Mesenchymal stem cell (in vitro differentiated cells and primary cell): ENCODE data around the gene ST7. TPM values are rescaled to one million over a fixed set of nuclear protein-coding genes. Genes with fewer than 3 reads are reported as not detected.

Experiments used
- DNase-seq: peaks from one replicate; pipeline ENCODE4 v3.0.0-alpha.2; 2013
- H2AFZ ChIP-seq: one replicate; pipeline ENCODE4 v1.6.1; 2013; ENCODE audit warnings: low read depth, mild to moderate bottlenecking, control low read depth, inconsistent platforms, low read length, moderate library complexity
- H2AK5ac ChIP-seq: 2 replicates; pipeline ENCODE4 v1.6.1; 2013; ENCODE audit warnings: low read length, moderate library complexity, mild to moderate bottlenecking, inconsistent platforms; ENCODE audit not compliant: severe bottlenecking
- H2BK120ac ChIP-seq: one replicate; pipeline ENCODE4 v1.6.1; 2013; ENCODE audit warnings: low read depth, mild to moderate bottlenecking, inconsistent platforms, low read length, moderate library complexity
- H2BK12ac ChIP-seq, 2 experiments: one replicate each; pipeline ENCODE4 v1.6.1; 2013; ENCODE audit warnings: inconsistent platforms in 2 of 2, low read length in 2 of 2, mild to moderate bottlenecking in 2 of 2, moderate library complexity in 2 of 2, control low read depth in 1 of 2
- H2BK15ac ChIP-seq: one replicate; pipeline ENCODE4 v1.6.1; 2013; ENCODE audit warnings: mild to moderate bottlenecking, low read depth, inconsistent platforms; ENCODE audit not compliant: poor library complexity, severe bottlenecking
- H2BK5ac ChIP-seq: 2 replicates; pipeline ENCODE4 v1.6.1; 2013; ENCODE audit warnings: low read depth, mild to moderate bottlenecking, low read length, control low read depth, inconsistent platforms; ENCODE audit not compliant: poor library complexity, severe bottlenecking
- H3K14ac ChIP-seq, 2 experiments: one replicate each; pipeline ENCODE4 v1.6.1; 2013; ENCODE audit warnings: inconsistent platforms in 2 of 2, low read length in 2 of 2, control low read depth in 1 of 2, mild to moderate bottlenecking in 1 of 2, moderate library complexity in 1 of 2
- H3K18ac ChIP-seq, 2 experiments: one replicate each; pipeline ENCODE4 v1.6.1; 2013; ENCODE audit warnings: inconsistent platforms in 2 of 2, low read length in 2 of 2, control low read depth in 1 of 2, low read depth in 1 of 2, mild to moderate bottlenecking in 1 of 2
- H3K23ac ChIP-seq, 2 experiments: one replicate each; pipeline ENCODE4 v1.6.1; 2013; ENCODE audit warnings: inconsistent platforms in 2 of 2, low read length in 2 of 2, mild to moderate bottlenecking in 2 of 2, moderate library complexity in 2 of 2, control low read depth in 1 of 2
- H3K27ac ChIP-seq: 2 replicates; pipeline ENCODE4 v1.5.1; 2013; ENCODE audit warnings: mild to moderate bottlenecking, moderate library complexity, low read length, control low read depth, inconsistent platforms; ENCODE audit not compliant: poor library complexity, severe bottlenecking
- H3K27me3 ChIP-seq, 2 experiments: 2 replicates each; pipeline versions ENCODE4 v1.6.1 to v1.7.0; 2013; ENCODE audit warnings: low read length in 2 of 2, mild to moderate bottlenecking in 2 of 2, moderate library complexity in 2 of 2, control low read depth in 1 of 2, inconsistent platforms in 1 of 2; ENCODE audit not compliant: control insufficient read depth in 1 of 2, insufficient read depth in 1 of 2
- H3K36me3 ChIP-seq, 2 experiments: 2 replicates each; pipeline versions ENCODE4 v1.6.1 to v1.7.0; 2013; ENCODE audit warnings: low read length in 2 of 2, control low read depth in 1 of 2, inconsistent platforms in 1 of 2, low read depth in 1 of 2, mild to moderate bottlenecking in 1 of 2; ENCODE audit not compliant: insufficient read depth in 2 of 2, control insufficient read depth in 1 of 2
- H3K4ac ChIP-seq, 2 experiments: one replicate each; pipeline ENCODE4 v1.6.1; 2013; ENCODE audit warnings: inconsistent platforms in 2 of 2, low read length in 2 of 2, mild to moderate bottlenecking in 2 of 2, moderate library complexity in 2 of 2, control low read depth in 1 of 2, low read depth in 1 of 2
- H3K4me1 ChIP-seq: 2 replicates; pipeline ENCODE4 v1.6.1; 2013; ENCODE audit warnings: low read depth, low read length, control low read depth; ENCODE audit not compliant: control insufficient read depth, insufficient read depth
- H3K4me2 ChIP-seq: 2 replicates; pipeline ENCODE4 v1.6.1; 2013; ENCODE audit warnings: low read length, mild to moderate bottlenecking, inconsistent platforms; ENCODE audit not compliant: poor library complexity, severe bottlenecking
- H3K4me3 ChIP-seq, 2 experiments: 2 replicates each; pipeline versions ENCODE4 v1.5.1 to v1.7.0; 2013; ENCODE audit warnings: low read length in 2 of 2, mild to moderate bottlenecking in 2 of 2, control low read depth in 1 of 2, low read depth in 1 of 2; ENCODE audit not compliant: insufficient read depth in 1 of 2
- H3K79me1 ChIP-seq: replicated peaks from 2 replicates; pipeline ENCODE4 v1.6.1; 2013; ENCODE audit warnings: mild to moderate bottlenecking, control low read depth, low read length, inconsistent platforms; ENCODE audit not compliant: poor library complexity, severe bottlenecking
- H3K9ac ChIP-seq: 2 replicates; pipeline ENCODE4 v1.7.0; 2013; ENCODE audit warnings: mild to moderate bottlenecking, low read length, moderate library complexity
- H3K9me3 ChIP-seq: 2 replicates; pipeline ENCODE4 v1.7.0; 2013; ENCODE audit warnings: mild to moderate bottlenecking, low read length; ENCODE audit not compliant: control insufficient read depth
- H4K8ac ChIP-seq: one replicate; pipeline ENCODE4 v1.6.1; 2013; ENCODE audit warnings: inconsistent platforms, mild to moderate bottlenecking, low read length, moderate library complexity
- H4K91ac ChIP-seq: one replicate; pipeline ENCODE4 v1.6.1; 2013; ENCODE audit warnings: mild to moderate bottlenecking, low read length, inconsistent platforms
- WGBS: methylation state at CpG from one replicate; pipeline ENCODE4 v1.1.7; 2013; ENCODE audit warnings: mixed read lengths; 5-methylcytosine and 5-hydroxymethylcytosine counted together
- small RNA-seq: library from polyadenylated mRNA; stranded (forward); fragments of <200 nt; extraction: miRNeasy Mini kit (QIAGEN cat#:217004); gene quantifications from one replicate; pipeline ENCODE3, GENCODE V24; 2013; ENCODE audit warnings: low read depth

ST7 gene

DNA sequence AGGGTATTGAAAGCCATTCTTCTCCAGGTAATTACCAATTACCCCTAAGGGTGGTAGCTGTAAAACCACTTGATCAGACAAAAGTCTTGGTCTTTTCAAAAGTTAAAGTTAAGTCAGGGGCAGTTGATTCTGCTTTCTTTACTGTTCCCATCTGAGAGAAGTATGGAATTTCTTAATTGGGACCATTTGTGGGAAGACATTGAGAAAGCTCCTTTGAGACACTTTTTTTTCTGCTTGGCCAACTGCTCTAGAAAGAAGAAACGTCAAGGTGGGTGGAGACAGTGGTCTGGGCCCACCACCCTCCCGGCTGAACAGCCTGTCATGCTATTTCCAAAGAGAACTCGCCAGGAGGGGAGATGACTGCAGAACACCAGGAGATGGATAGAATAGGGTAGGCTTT, 324.3 kb downstream of the ST7 start:
- no peak overlapping the region for H2BK15ac ChIP-seq
- no peaks in the 10 kb centered on the region for H3K79me1 ChIP-seq
- no peaks in the 10 kb centered on the region for H3K27me3 ChIP-seq
- no peak overlapping the region for H2AFZ ChIP-seq
- no peak for DNase-seq
- H3K14ac ChIP-seq: no peak overlapping the region
- H3K27ac ChIP-seq: no peak overlapping the region
- no peak overlapping the region for H4K8ac ChIP-seq
- no peak overlapping the region for H4K91ac ChIP-seq
- H3K4ac ChIP-seq: no peak overlapping the region
- no peak overlapping the region for H3K9ac ChIP-seq
- H3K4me2 ChIP-seq: no peak overlapping the region
- no peak overlapping the region for H2AK5ac ChIP-seq
- no peak overlapping the region for H3K4me3 ChIP-seq
- no peak overlapping the region for H2BK5ac ChIP-seq
- no peak overlapping the region for H2BK12ac ChIP-seq
- H3K36me3 ChIP-seq: no peaks in the 10 kb centered on the region
- H3K23ac ChIP-seq: no peak overlapping the region
- no peak overlapping the region for H3K18ac ChIP-seq
- H3K4me1 ChIP-seq: no peaks in the 10 kb centered on the region
- no peak overlapping the region for H2BK120ac ChIP-seq
- no peaks in the 10 kb centered on the region for H3K9me3 ChIP-seq
- 91% methylated on average over 3 of the region's 3 CpGs for WGBS

DNA sequence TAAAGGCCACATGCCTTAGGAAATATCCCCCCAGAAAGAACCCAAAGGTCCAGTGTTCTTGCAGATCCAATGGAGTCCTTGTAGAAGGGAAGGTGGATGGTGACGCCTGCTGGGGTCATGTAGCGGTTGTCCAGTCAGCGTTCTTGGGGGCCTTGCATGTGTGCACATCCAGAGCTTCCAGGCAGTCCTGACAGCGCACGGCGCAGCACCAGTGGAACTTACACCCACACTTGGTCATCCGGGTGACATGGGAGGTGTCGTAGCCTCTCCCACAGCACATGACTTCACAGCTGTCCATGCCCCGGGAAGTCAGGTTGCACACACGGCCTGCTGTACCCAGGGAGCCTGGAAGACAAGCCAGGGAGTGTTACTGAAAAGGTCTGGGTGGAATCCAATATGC, 324.7 kb downstream of the ST7 start:
- Histone ChIP-seq H3K27ac (no peak overlapping the region), H2AK5ac (no peak overlapping the region), H3K36me3 (no peaks in the 10 kb centered on the region), H3K4me1 (no peaks in the 10 kb centered on the region), H3K79me1 (no peaks in the 10 kb centered on the region), H2BK12ac (no peak overlapping the region), H2BK120ac (no peak overlapping the region), H3K9me3 (no peaks in the 10 kb centered on the region), H3K4ac (no peak overlapping the region), H3K4me3 (no peak overlapping the region), H4K91ac (no peak overlapping the region), H2AFZ (no peak overlapping the region), H2BK5ac (no peak overlapping the region), H3K4me2 (no peak overlapping the region), H3K9ac (no peak overlapping the region), H3K14ac (peak overlapping the region in 1 of 2 experiments; percentile 90), H3K27me3 (no peaks in the 10 kb centered on the region), H3K23ac (no peak overlapping the region), H3K18ac (no peak overlapping the region), H2BK15ac (no peak overlapping the region), H4K8ac (no peak overlapping the region)
- DNase-seq: no peak
- WGBS: 96% methylated on average over 10 of the region's 10 CpGs

DNA sequence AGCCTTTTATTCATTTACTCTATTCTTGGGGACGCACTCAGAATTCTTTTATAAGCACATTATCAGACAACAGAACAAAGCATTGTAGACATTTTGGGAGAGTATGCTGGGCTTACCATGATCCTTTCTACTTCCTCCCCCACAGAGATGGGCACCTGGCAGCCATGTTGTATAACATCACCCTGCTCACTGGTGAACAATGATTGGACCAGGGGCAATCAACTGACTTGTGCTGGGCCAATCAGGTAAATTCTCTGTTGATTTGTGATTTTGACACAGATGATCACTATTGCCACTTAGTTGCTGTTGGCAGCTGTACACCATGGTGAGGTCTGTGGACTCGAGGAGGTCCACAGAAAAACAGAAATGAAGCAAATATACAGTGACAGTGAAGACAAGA, 325.9 kb downstream of the ST7 start:
- no peak overlapping the region for H2BK12ac ChIP-seq
- H3K4me3 ChIP-seq: no peak overlapping the region
- H3K14ac ChIP-seq: no peak overlapping the region
- no peak overlapping the region for H4K8ac ChIP-seq
- DNase-seq: no peak
- H3K4ac ChIP-seq: no peak overlapping the region
- no peaks in the 10 kb centered on the region for H3K79me1 ChIP-seq
- no peak overlapping the region for H3K23ac ChIP-seq
- H3K36me3 ChIP-seq: no peaks in the 10 kb centered on the region
- no peaks in the 10 kb centered on the region for H3K9me3 ChIP-seq
- no peaks in the 10 kb centered on the region for H3K27me3 ChIP-seq
- H2BK120ac ChIP-seq: no peak overlapping the region
- H4K91ac ChIP-seq: no peak overlapping the region
- H2AK5ac ChIP-seq: no peak overlapping the region
- no peak overlapping the region for H2AFZ ChIP-seq
- 94% methylated on average over 2 of the region's 2 CpGs for WGBS
- peak overlapping the region; percentile 40 for H3K9ac ChIP-seq
- no peak overlapping the region for H2BK15ac ChIP-seq
- H2BK5ac ChIP-seq: no peak overlapping the region
- H3K4me1 ChIP-seq: peaks cover 2% of the 10 kb centered on the region
- no peak overlapping the region for H3K4me2 ChIP-seq
- H3K18ac ChIP-seq: no peak overlapping the region
- H3K27ac ChIP-seq: no peak overlapping the region

Small RNAs within 50 kb of the gene (small RNA-seq; reads per million reads assigned to genes)
- gene AC002542.1 (not detected), gene MTCYBP6 (not detected), gene RF00019 (not detected), gene RF02179 (not detected), gene RF02180 (not detected), gene RF02181 (not detected), gene RF02183 (not detected), gene RF02184 (not detected), gene RF02185 (not detected), gene RF02188 (not detected), gene RNA5SP239 (not detected)
